ENCODE results near the gene OR13C8. TPM values are rescaled to one million over a fixed set of nuclear protein-coding genes. Genes with fewer than 3 reads are reported as not detected.
"Not testable (repeated sequence)": the region's sequence is repeated elsewhere in the genome, so short reads cannot be mapped to it uniquely, and the experiment has no call there.

The OR13C8 gene
- total RNA-seq, 3 donors from 2014 or later: not detected

DNA sequence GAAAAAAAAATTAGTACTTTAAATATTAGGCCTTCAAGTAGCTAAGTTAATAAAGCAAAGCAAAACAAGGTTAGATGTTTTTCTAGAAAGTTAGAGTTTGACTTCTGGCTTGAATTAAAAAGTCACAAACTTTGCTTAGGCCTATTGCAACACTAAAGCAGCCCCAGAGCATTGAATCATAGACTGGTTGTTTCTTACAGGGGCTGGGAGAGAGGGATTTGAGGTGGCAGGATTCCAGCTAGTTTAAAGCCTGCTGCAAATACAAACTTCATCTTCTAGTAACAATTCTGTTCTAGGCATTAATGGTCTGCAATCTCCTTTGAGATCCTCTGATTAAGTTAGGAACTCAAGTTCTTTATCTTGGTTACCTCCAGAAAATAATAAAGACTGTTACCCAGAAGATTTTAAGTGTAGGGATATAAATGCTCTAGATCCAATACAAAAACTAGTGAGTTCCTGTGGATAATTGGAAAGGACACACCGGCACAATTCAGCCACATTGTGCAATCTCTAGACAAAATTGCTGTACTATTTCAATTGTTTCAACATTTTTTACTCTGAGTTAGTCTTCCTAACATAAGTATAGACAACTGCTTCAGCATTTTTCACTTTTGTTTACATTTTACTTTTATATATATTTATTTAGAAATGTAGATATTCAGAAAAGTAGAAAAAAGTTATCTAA lies 17.7 kb downstream of the OR13C8 start:
- no peaks in the 10 kb centered on the region for H3K4me1 Mint-ChIP-seq (ENCODE audit: low read depth)
- H3K4me3 Mint-ChIP-seq: no peak overlapping the region
- DNase-seq (no peak), ATAC-seq (no peak)
- H3K36me3 Mint-ChIP-seq (ENCODE audit: insufficient read depth): no peaks in the 10 kb centered on the region
- no peaks in the 10 kb centered on the region for H3K27me3 Mint-ChIP-seq (ENCODE audit: low read depth)
- H3K9me3 Mint-ChIP-seq: no peaks in the 10 kb centered on the region

DNA sequence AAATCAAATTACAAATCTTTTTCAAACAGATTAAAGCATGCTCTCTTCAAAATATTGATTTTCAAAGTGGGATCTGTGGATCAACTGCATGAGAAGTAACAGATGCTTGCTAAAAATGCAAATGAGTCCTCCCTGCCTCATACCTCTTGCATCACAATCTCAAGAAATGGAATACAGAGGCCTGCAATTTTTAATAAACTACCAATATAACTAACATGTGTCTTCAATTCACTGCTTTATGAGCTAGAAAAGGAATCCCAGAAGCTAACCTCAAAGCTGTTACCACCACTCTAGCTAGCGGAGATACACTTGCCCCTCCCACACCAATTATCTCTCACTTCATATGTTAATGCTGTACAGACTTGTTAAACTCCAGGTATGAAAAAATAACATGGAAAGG lies 20.7 kb downstream of the OR13C8 start:
- ATAC-seq: no peak
- H3K9me3 Mint-ChIP-seq: no peaks in the 10 kb centered on the region
- no peaks in the 10 kb centered on the region for H3K4me1 Mint-ChIP-seq (ENCODE audit: low read depth)
- no peak overlapping the region for H3K4me3 Mint-ChIP-seq
- DNase-seq: no peak
- no peaks in the 10 kb centered on the region for H3K27me3 Mint-ChIP-seq (ENCODE audit: low read depth)
- no peaks in the 10 kb centered on the region for H3K36me3 Mint-ChIP-seq (ENCODE audit: insufficient read depth)

DNA sequence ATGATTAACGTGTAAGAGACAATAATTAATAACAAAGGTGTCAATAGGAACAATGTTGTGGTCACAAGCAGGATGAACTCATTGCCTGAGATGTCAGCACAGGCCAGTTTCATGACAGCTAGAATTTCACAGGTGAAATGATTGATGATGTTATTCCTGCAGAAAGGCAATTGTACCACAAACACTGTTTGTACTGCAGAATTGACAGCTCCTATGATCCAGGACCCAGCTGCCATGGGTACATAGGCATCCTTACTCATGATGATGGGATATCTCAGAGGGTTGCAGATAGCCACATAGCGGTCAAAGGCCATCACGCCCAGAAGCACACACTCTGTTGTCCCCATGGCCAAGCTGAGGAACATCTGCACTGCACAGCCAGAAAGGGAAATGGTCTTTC lies 29.8 kb downstream of the OR13C8 start:
- ATAC-seq; H3K27me3 Mint-ChIP-seq (ENCODE audit: low read depth); H3K4me1 Mint-ChIP-seq (ENCODE audit: low read depth); H3K36me3 Mint-ChIP-seq (ENCODE audit: insufficient read depth); DNase-seq; H3K4me3 Mint-ChIP-seq; H3K9me3 Mint-ChIP-seq: not testable (repeated sequence)

DNA sequence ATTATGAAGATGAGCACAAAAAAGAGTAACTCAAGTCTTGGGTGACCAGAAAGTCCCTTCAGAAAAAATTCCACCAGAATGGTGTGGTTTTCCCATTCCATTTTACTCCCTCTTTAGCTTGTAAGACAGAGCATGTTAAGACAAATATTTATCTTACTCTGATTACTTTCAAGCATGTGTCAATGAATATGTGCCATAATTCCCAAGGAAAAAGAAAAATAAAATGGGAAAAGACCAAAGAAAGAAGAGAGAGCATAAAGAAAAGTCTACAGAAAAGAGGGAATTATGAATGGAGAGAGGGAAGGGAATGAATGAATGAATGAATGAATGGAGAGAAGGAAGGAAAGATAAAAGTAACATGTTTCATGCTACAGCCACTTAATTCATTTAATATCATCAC lies 30.3 kb downstream of the OR13C8 start, which contains the start of gene OR13C5:
TSS of gene OR13C5 (minus strand) at position 101 of the 400 bp plus-strand sequence. CDS start at position 101, 0 bp downstream.
- H3K36me3 Mint-ChIP-seq (ENCODE audit: insufficient read depth); ATAC-seq; H3K4me1 Mint-ChIP-seq (ENCODE audit: low read depth); H3K27me3 Mint-ChIP-seq (ENCODE audit: low read depth); DNase-seq; H3K4me3 Mint-ChIP-seq; H3K9me3 Mint-ChIP-seq: not testable (repeated sequence)

DNA sequence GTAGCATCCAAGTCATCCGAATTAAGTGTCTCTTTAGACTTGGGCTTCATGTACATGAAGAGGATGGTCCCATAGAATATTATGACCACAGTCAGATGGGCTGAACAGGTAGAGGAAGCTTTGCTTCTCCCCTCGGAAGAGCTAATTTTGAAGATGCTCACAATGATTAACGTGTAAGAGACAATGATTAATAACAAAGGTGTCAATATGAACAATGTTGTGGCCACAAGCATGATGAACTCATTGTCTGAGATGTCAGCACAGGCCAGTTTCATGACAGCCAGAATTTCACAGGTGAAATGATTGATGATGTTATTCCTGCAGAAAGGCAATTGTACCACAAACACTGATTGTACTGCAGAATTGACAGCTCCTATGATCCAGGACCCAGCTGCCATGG lies 35.8 kb downstream of the OR13C8 start:
- ATAC-seq (no peak), DNase-seq (no peak)
- Mint-ChIP-seq H3K4me1 (ENCODE audit: low read depth) (no peaks in the 10 kb centered on the region), H3K9me3 (no peaks in the 10 kb centered on the region), H3K4me3 (no peak overlapping the region), H3K27me3 (ENCODE audit: low read depth) (no peaks in the 10 kb centered on the region), H3K36me3 (ENCODE audit: insufficient read depth) (no peaks in the 10 kb centered on the region)

DNA sequence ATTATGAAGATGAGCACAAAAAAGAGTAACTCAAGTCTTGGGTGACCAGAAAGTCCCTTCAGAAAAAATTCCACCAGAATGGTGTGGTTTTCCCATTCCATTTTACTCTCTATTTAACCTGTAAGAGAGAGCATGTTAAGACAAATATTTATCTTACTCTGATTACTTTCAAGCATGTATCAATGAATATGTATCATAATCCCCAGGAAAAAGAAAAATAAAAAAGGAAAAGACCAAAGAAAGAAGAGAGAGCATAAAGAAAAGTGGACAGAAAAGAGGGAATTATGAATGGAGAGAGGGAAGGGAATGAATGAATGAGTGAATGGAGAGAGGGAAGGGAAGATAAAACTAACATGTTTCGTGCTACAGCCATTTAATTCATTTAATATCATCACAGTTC lies 36.6 kb downstream of the OR13C8 start, which contains the start of gene OR13C2:
TSS of gene OR13C2 (minus strand) at position 101 of the 400 bp plus-strand sequence. CDS start at position 101, 0 bp downstream.
- not testable (repeated sequence) for H3K4me3 Mint-ChIP-seq; H3K27me3 Mint-ChIP-seq (ENCODE audit: low read depth); H3K9me3 Mint-ChIP-seq; ATAC-seq; DNase-seq; H3K4me1 Mint-ChIP-seq (ENCODE audit: low read depth); H3K36me3 Mint-ChIP-seq (ENCODE audit: insufficient read depth)

DNA sequence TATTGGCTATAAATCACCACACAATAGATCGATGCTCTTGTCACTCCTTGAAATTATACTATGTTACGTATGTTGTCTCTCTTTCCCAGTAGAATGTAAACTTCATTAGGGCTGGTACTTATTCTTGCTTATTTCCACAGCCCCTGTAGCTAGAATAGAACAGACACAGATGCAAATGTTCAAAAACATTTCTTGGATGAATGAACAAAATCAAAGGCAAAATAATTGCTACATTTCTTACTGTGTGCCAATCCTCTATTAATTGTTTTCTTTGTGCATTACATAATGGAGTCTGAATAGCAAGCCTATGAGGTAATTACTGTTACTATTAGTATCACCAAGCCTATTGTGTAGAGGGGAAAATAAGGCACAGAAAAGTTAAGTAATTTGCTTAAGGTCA lies 37.2 kb downstream of the OR13C8 start:
- ATAC-seq: no peak
- Mint-ChIP-seq H3K4me3 (no peak overlapping the region), H3K9me3 (no peaks in the 10 kb centered on the region), H3K4me1 (ENCODE audit: low read depth) (no peaks in the 10 kb centered on the region), H3K27me3 (ENCODE audit: low read depth) (no peaks in the 10 kb centered on the region), H3K36me3 (ENCODE audit: insufficient read depth) (no peaks in the 10 kb centered on the region)
- no peak for DNase-seq

DNA sequence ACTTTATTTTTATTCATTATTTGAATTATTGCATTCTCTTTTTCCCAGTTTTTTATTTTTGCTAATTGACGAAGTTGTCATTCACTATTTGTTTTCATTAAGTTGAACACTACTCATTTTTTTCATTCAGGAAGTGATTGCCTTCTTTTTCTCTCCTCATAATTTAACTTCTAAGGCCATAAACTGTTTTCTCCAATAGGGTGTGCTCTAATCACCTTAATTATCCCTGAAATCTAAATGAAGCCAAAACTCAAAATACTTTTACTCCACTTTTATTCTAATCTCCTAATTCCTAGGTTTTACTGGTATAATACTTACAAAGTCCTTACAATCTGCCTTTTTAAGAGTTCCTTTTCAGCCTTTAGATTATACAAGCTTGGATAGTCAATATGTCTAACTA lies 39.4 kb downstream of the OR13C8 start:
- ATAC-seq (no peak), DNase-seq (no peak)
- peaks cover 2% of the 10 kb centered on the region for H3K27me3 Mint-ChIP-seq (ENCODE audit: low read depth)
- no peaks in the 10 kb centered on the region for H3K36me3 Mint-ChIP-seq (ENCODE audit: insufficient read depth)
- H3K4me1 Mint-ChIP-seq (ENCODE audit: low read depth): no peaks in the 10 kb centered on the region
- H3K9me3 Mint-ChIP-seq: no peaks in the 10 kb centered on the region
- H3K4me3 Mint-ChIP-seq: no peak overlapping the region

DNA sequence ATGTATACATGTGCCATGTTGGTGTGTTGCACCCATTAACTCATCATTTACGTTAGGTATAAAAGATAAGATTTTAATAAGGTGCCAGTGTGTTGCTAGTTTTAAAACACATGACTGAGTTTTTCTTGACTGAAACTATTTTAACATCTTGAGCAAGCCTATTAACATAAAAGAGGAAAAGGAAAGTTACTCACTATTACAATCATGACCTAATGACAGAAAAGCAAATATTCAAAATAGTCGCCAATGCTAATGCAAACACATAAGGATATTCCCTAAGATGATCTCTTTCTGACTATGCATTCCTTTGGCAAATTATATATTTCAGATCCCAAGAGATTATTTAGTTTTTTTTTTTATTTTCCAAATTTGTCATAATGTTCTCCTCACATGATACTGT lies 42.2 kb downstream of the OR13C8 start:
- Mint-ChIP-seq H3K4me3 (no peak overlapping the region), H3K9me3 (peaks cover 4% of the 10 kb centered on the region), H3K27me3 (ENCODE audit: low read depth) (peaks cover 2% of the 10 kb centered on the region)

DNA sequence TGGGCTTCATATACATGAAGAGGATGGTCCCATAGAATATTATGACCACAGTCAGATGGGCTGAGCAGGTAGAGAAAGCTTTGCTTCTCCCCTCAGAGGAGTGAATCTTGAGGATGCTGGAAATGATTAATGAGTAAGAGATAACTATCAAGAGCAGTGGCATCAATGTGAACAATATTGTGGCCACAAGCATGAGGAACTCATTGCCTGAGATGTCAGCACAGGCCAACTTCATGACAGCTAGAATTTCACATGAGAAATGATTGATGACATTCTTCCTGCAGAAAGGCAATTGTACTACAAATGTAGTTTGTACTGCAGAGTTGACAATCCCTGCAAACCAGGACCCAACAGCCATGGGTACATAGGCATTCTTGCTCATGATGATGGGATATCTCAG lies 48.5 kb downstream of the OR13C8 start:
- Mint-ChIP-seq H3K36me3 (ENCODE audit: insufficient read depth) (no peaks in the 10 kb centered on the region), H3K9me3 (peaks cover 4% of the 10 kb centered on the region), H3K4me1 (ENCODE audit: low read depth) (no peaks in the 10 kb centered on the region), H3K27me3 (ENCODE audit: low read depth) (peaks cover 2% of the 10 kb centered on the region), H3K4me3 (no peak overlapping the region)
- ATAC-seq: no peak
- DNase-seq: no peak

More for the DNA sequence above, 42.2 kb downstream of the OR13C8 start:
- DNase-seq (no peak), ATAC-seq (no peak)
- Mint-ChIP-seq H3K4me1 (ENCODE audit: low read depth) (no peaks in the 10 kb centered on the region), H3K36me3 (ENCODE audit: insufficient read depth) (no peaks in the 10 kb centered on the region)

DNA sequence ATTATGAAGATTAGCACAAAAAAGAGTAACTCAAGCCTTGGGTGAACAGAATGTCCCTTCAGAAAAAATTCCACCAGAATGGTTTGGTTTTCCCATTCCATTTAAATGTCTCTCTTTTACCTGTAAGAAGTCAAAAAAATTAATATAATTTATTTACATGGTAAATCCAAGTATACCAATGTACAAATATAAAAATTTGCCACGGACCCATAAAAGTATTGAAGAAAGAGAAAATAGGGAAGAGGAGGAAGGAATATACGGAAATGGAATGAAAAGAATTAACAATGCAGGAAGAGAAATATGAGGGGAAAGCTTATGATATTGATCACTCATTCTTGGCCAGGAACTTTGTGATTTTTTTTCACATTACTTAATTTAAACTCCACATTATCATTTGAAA lies 49.1 kb downstream of the OR13C8 start, which contains the start of gene OR13C9:
TSS of gene OR13C9 (minus strand) at position 101 of the 400 bp plus-strand sequence. CDS start at position 101, 0 bp downstream.
- DNase-seq (no peak), ATAC-seq (no peak)
- Mint-ChIP-seq H3K36me3 (ENCODE audit: insufficient read depth) (no peaks in the 10 kb centered on the region), H3K4me1 (ENCODE audit: low read depth) (no peaks in the 10 kb centered on the region), H3K27me3 (ENCODE audit: low read depth) (no peaks in the 10 kb centered on the region), H3K9me3 (peaks cover 4% of the 10 kb centered on the region), H3K4me3 (no peak within 1 kb of the TSS)

Other genes starting within 250 kb of the OR13C8 start
- not detected for gene OR13F1, start 64.9 kb upstream of the OR13C8 start, total RNA-seq
- not detected for gene OR13C4, start 42.0 kb upstream of the OR13C8 start, total RNA-seq
- gene OR13C3, start 32.3 kb upstream of the OR13C8 start, total RNA-seq: not detected
- gene OR13C5, start 30.2 kb downstream of the OR13C8 start, total RNA-seq: not detected
- not detected for gene OR13C2, start 36.5 kb downstream of the OR13C8 start, total RNA-seq
- not detected for gene OR13C9, start 49.0 kb downstream of the OR13C8 start, total RNA-seq
- gene OR13D1, start 125.3 kb downstream of the OR13C8 start, total RNA-seq: not detected
- 1 to 10 TPM; 3.4 to 4.1 (median 3.7) TPM for gene NIPSNAP3A, start 178.5 kb downstream of the OR13C8 start, total RNA-seq
- gene NIPSNAP3B, start 195.0 kb downstream of the OR13C8 start, total RNA-seq: under 1 TPM in 2 of 3 donors, not detected in 1; 0.14 to 0.63 TPM